MM.1S (cell line): Measurements from ENCODE around the gene CYP26C1.

Source experiments
- DNase-seq: peaks from one replicate; pipeline ENCODE4 v3.0.0-alpha.2; 2015
- H2AFZ ChIP-seq: fragments of 300-600 bp; sonication (generic); 2 replicates; pipeline ENCODE4 v1.6.0; 2016; ENCODE audit warnings: antibody characterized with exemption, low read length
- H3F3A ChIP-seq: fragments of 300-600 bp; sonication (generic); 2 replicates; pipeline ENCODE4 v1.6.1; 2016; ENCODE audit warnings: mild to moderate bottlenecking, antibody characterized with exemption, low read length, moderate library complexity, mixed read lengths; ENCODE audit not compliant: insufficient read depth
- H3K27ac ChIP-seq: fragments of 300-600 bp; sonication (generic); 2 replicates; pipeline ENCODE4 v1.5.1; 2016; ENCODE audit warnings: mild to moderate bottlenecking, low read length
- H3K27me3 ChIP-seq: fragments of 300-600 bp; sonication (generic); replicated peaks from 2 replicates; pipeline ENCODE4 v1.6.0; 2016; ENCODE audit warnings: low read length; ENCODE audit not compliant: insufficient read depth
- H3K36me3 ChIP-seq: fragments of 300-600 bp; sonication (generic); replicated peaks from 2 replicates; pipeline ENCODE4 v1.6.1; 2016; ENCODE audit warnings: mild to moderate bottlenecking, low read length, mixed read lengths; ENCODE audit not compliant: insufficient read depth
- H3K4me1 ChIP-seq: fragments of 300-600 bp; sonication (generic); 2 replicates; pipeline ENCODE4 v1.6.1; 2016; ENCODE audit warnings: low read length, mixed read lengths
- H3K4me2 ChIP-seq: fragments of 300-600 bp; sonication (generic); 2 replicates; pipeline ENCODE4 v1.6.0; 2016; ENCODE audit warnings: low read depth, low read length
- H3K4me3 ChIP-seq: fragments of 300-600 bp; sonication (generic); 2 replicates; pipeline ENCODE4 v1.5.1; 2016; ENCODE audit warnings: low read length, mixed read lengths
- H3K79me2 ChIP-seq: fragments of 300-600 bp; sonication (generic); 2 replicates; pipeline ENCODE4 v1.6.1; 2016; ENCODE audit warnings: mixed run types, low read length, mixed read lengths
- H3K9ac ChIP-seq: fragments of 300-600 bp; sonication (generic); 2 replicates; pipeline ENCODE4 v1.6.1; 2016; ENCODE audit warnings: low read length, mixed read lengths
- H3K9me2 ChIP-seq: fragments of 300-600 bp; sonication (generic); replicated peaks from 2 replicates; pipeline ENCODE4 v1.6.1; 2016; ENCODE audit warnings: mild to moderate bottlenecking, low read length, mixed read lengths; ENCODE audit not compliant: insufficient read depth
- H3K9me3 ChIP-seq: fragments of 300-600 bp; sonication (generic); replicated peaks from 2 replicates; pipeline ENCODE4 v1.6.1; 2016; ENCODE audit warnings: mild to moderate bottlenecking, low read length, mixed read lengths; ENCODE audit not compliant: insufficient read depth
- H4K20me1 ChIP-seq: fragments of 300-600 bp; sonication (generic); 2 replicates; pipeline ENCODE4 v1.6.1; 2016; ENCODE audit warnings: mild to moderate bottlenecking, low read length, moderate library complexity, mixed read lengths; ENCODE audit not compliant: insufficient read depth
- EZH2 ChIP-seq: fragments of 300-600 bp; sonication (generic); optimal IDR thresholded peaks from 2 replicates; pipeline ENCODE3; 2017; ENCODE audit warnings: low read depth, mild to moderate bottlenecking, antibody characterized with exemption, low read length, mixed read lengths
- EZH2phosphoT487 ChIP-seq: fragments of 300-600 bp; sonication (generic); IDR thresholded peaks from 2 replicates; pipeline ENCODE4 v1.6.1; 2018; ENCODE audit warnings: antibody characterized with exemption, low read length
- TF ChIP-seq, protein P1 (sequence below): fragments of 300-600 bp; sonication (generic); IDR thresholded peaks from 2 replicates; pipeline ENCODE4 v1.5.1; 2016; ENCODE audit warnings: antibody characterized with exemption, low read length, mixed read lengths

Gene CYP26C1

GRCh38 chr10:93115661-93116383 is 55.2 kb downstream of the CYP26C1 start:
- no peak overlapping the region; the same call in 1 of the 2 replicates for H3K9ac ChIP-seq
- H3K27ac ChIP-seq = peak overlapping the region; percentile 39; the same call in 1 of the 2 replicates
- no peaks in the 10 kb centered on the region for H3K27me3 ChIP-seq
- TF ChIP-seq EZH2phosphoT487 (no peak), EZH2 (no peak)
- TF ChIP-seq, protein P1, sequence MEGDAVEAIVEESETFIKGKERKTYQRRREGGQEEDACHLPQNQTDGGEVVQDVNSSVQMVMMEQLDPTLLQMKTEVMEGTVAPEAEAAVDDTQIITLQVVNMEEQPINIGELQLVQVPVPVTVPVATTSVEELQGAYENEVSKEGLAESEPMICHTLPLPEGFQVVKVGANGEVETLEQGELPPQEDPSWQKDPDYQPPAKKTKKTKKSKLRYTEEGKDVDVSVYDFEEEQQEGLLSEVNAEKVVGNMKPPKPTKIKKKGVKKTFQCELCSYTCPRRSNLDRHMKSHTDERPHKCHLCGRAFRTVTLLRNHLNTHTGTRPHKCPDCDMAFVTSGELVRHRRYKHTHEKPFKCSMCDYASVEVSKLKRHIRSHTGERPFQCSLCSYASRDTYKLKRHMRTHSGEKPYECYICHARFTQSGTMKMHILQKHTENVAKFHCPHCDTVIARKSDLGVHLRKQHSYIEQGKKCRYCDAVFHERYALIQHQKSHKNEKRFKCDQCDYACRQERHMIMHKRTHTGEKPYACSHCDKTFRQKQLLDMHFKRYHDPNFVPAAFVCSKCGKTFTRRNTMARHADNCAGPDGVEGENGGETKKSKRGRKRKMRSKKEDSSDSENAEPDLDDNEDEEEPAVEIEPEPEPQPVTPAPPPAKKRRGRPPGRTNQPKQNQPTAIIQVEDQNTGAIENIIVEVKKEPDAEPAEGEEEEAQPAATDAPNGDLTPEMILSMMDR = peak; percentile 55
- H3F3A ChIP-seq = peaks cover 13% of the 10 kb centered on the region
- peak overlapping the region; percentile 38; the same call in 1 of the 2 replicates for H3K4me2 ChIP-seq
- H2AFZ ChIP-seq = peak overlapping the region; percentile 71
- no peaks in the 10 kb centered on the region for H3K9me2 ChIP-seq
- peaks cover 31% of the 10 kb centered on the region for H3K4me1 ChIP-seq
- DNase-seq = peak; percentile 79
- no peak overlapping the region for H3K4me3 ChIP-seq
- no peaks in the 10 kb centered on the region for H3K36me3 ChIP-seq
- H3K79me2 ChIP-seq = no peaks in the 10 kb centered on the region
- no peaks in the 10 kb centered on the region for H3K9me3 ChIP-seq
- H4K20me1 ChIP-seq = no peaks in the 10 kb centered on the region
